T-helper 2 cell treated with Interferon-gamma antibody and Interleukin-4, amounts not matched to agents 100 ng/mL and 5 ng/mL, for 36 hours (primary cell): ENCODE data around the gene ENPP7. TPM values are rescaled to one million over a fixed set of nuclear protein-coding genes. Genes with fewer than 3 reads are reported as not detected.

Experiments used
- intact Hi-C: fragments of 100-400 bp; cut with micrococcal nuclease; formaldehyde crosslinking; loops from one replicate; pipeline ENCODE4 v1.15.1; 2023
- total RNA-seq: library from RNA; stranded (reverse); gene quantifications from 2 replicates; pipeline ENCODE4 v1.2.3, GENCODE V29; 2022

ENPP7 gene
- total RNA-seq, 1 donor from 2014 or later = not detected

- intact Hi-C loops = no loop called here
Measured at GRCh38 chr17:79777120-79777893, 46.6 kb downstream of the ENPP7 start.

- intact Hi-C loops = loop anchor here (1.0 kb wide), 1 partner anchor 19 kb away; the partner anchor contains the start of gene CBX8
Measured at GRCh38 chr17:79777894-79778503, 47.3 kb downstream of the ENPP7 start, which contains the start of gene CBX2. Gene CBX2 (plus strand): TSS chr17:79778148. CDS start chr17:79778236, 88 bp downstream.

GRCh38 chr17:79778504-79779083, 47.9 kb downstream of the ENPP7 start:
- intact Hi-C loops = loop anchor here (1.0 kb wide), 1 partner anchor 19 kb away; the partner anchor contains the start of gene CBX8

GRCh38 chr17:79779084-79779529, 48.4 kb downstream of the ENPP7 start:
- intact Hi-C loops = no loop called here

- intact Hi-C loops = no loop called here
Measured at GRCh38 chr17:79779661-79780365, 49.1 kb downstream of the ENPP7 start.

- intact Hi-C loops = no loop called here
Measured at GRCh38 chr17:79781012-79781650, 50.4 kb downstream of the ENPP7 start.

GRCh38 chr17:79781736-79782575, 51.2 kb downstream of the ENPP7 start:
- intact Hi-C loops = no loop called here

- intact Hi-C loops = no loop called here
Measured at GRCh38 chr17:79783891-79784290, 53.1 kb downstream of the ENPP7 start.

GRCh38 chr17:79784353-79785016, 53.7 kb downstream of the ENPP7 start:
- intact Hi-C loops = no loop called here

- intact Hi-C loops = no loop called here
Measured at GRCh38 chr17:79785017-79785899, 54.5 kb downstream of the ENPP7 start.

- intact Hi-C loops = no loop called here
Measured at GRCh38 chr17:79785900-79786810, 55.4 kb downstream of the ENPP7 start.

GRCh38 chr17:79786930-79787643, 56.3 kb downstream of the ENPP7 start:
- intact Hi-C loops = no loop called here

- intact Hi-C loops = no loop called here
Measured at GRCh38 chr17:79788455-79788854, 57.7 kb downstream of the ENPP7 start.

- intact Hi-C loops = no loop called here
Measured at GRCh38 chr17:79788989-79789942, 58.5 kb downstream of the ENPP7 start.

GRCh38 chr17:79789943-79790804, 59.4 kb downstream of the ENPP7 start:
- intact Hi-C loops = no loop called here
